HepG2 (cell line): ENCODE data around the gene SMYD5. TPM values are rescaled to one million over a fixed set of nuclear protein-coding genes. Genes with fewer than 3 reads are reported as not detected.

Experiments
- ATAC-seq: fragments of 200-7000 bp; cut with Tn5 transposase; 3 replicates; pipeline ENCODE4 v1.9.1; 2020; ENCODE audit warnings: mild to moderate bottlenecking, moderate library complexity
- Bru-seq: library from RNA; stranded (reverse); fragments of 400-500 nt; gene quantifications from one replicate; lab custom pipeline; 2021; lab: Mats Ljungman, UMichigan
- BruChase-seq, 2 experiments: library from RNA; stranded (reverse); fragments of 400-500 nt; gene quantifications; one replicate each; lab custom pipeline; 2021; lab: Mats Ljungman, UMichigan
- BruUV-seq: library from RNA; stranded (reverse); fragments of 400-500 nt; replicated peaks from 2 replicates; lab custom pipeline; 2021; lab: Mats Ljungman, UMichigan
- CTCF ChIA-PET: fragments of 300-600 bp; formaldehyde crosslinking; extraction: SDS; loops from one replicate; lab custom pipeline; 2021; ENCODE audit warnings: low total read pairs, inconsistent platforms, low intra/inter-chr PET ratio; lab: Yijun Ruan, JAX
- POLR2A ChIA-PET: fragments of 350-600 bp; sonication (Branson Sonifier 250); formaldehyde crosslinking; loops from one replicate; lab custom pipeline; 2020; ENCODE audit warnings: antibody characterized with exemption, inconsistent platforms; lab: Yijun Ruan, JAX
- DNase-seq: peaks from one replicate; pipeline ENCODE4 v3.0.0-alpha.2; 2015; ENCODE audit warnings: low spot score
- FAIRE-seq: peaks from 3 replicates; lab custom pipeline; 2011; peaks lifted over from hg19 to GRCh38; lab: Jason Lieb, UNC
- H2AFZ ChIP-seq: one replicate; pipeline ENCODE4 v1.6.1; 2011; ENCODE audit warnings: low read length, inconsistent platforms
- H3K27ac ChIP-seq: fragments of 300-600 bp; 3 replicates; pipeline ENCODE4 v1.8.0; 2011; ENCODE audit warnings: mixed run types, mild to moderate bottlenecking, mixed read lengths, low read length, inconsistent platforms; ENCODE audit not compliant: insufficient read depth; ENCODE audit errors: extremely low read length
- H3K27me3 ChIP-seq, 2 experiments: fragments of 200-600 bp in 1 of 2; 2 replicates in 1 of 2; 3 replicates in 1 of 2; pipeline versions ENCODE4 v1.6.0 to v1.8.0; 2011; ENCODE audit warnings: low read length in 2 of 2, mild to moderate bottlenecking in 2 of 2, moderate library complexity in 2 of 2, inconsistent platforms in 1 of 2; ENCODE audit not compliant: insufficient read depth in 2 of 2, control insufficient read depth in 1 of 2
- H3K36me3 ChIP-seq, 2 experiments: fragments of 200-600 bp in 1 of 2; replicated peaks in 1 of 2; 2 replicates in 1 of 2; 3 replicates in 1 of 2; pipeline versions ENCODE4 v1.5.1 to v1.8.0; 2011; ENCODE audit warnings: low read length in 2 of 2, inconsistent platforms in 1 of 2; ENCODE audit not compliant: insufficient read depth in 2 of 2, control insufficient read depth in 1 of 2
- H3K4me1 ChIP-seq: 2 replicates; pipeline ENCODE4 v1.5.1; 2012; ENCODE audit warnings: low read length, inconsistent platforms; ENCODE audit not compliant: insufficient read depth
- H3K4me2 ChIP-seq: 2 replicates; pipeline ENCODE4 v1.6.0; 2011; ENCODE audit warnings: low read depth, low read length, inconsistent platforms
- H3K4me3 ChIP-seq, 3 experiments: fragments of 200-600 bp in 1 of 3; sonication (generic), shearing (Covaris generic) in 1 of 3; replicated peaks in 1 of 3; 2 replicates each; pipeline ENCODE4 v1.5.1; 2011 to 2016; ENCODE audit warnings: low read length in 3 of 3, inconsistent platforms in 2 of 3, low read depth in 2 of 3, mild to moderate bottlenecking in 2 of 3, control low read depth in 1 of 3, mixed read lengths in 1 of 3; ENCODE audit not compliant: insufficient read depth in 1 of 3
- H3K79me2 ChIP-seq: one replicate; pipeline ENCODE4 v1.6.1; 2011; ENCODE audit warnings: low read length, inconsistent platforms; ENCODE audit not compliant: insufficient read depth
- H3K9ac ChIP-seq: 2 replicates; pipeline ENCODE4 v1.6.0; 2011; ENCODE audit warnings: mild to moderate bottlenecking, low read depth, low read length, inconsistent platforms; ENCODE audit not compliant: insufficient read depth
- H3K9me3 ChIP-seq: 2 replicates; pipeline ENCODE4 v1.5.1; 2012; ENCODE audit warnings: mild to moderate bottlenecking, low read length
- H4K20me1 ChIP-seq: 2 replicates; pipeline ENCODE4 v1.6.0; 2011; ENCODE audit warnings: inconsistent platforms, mild to moderate bottlenecking, low read length, moderate library complexity; ENCODE audit not compliant: insufficient read depth
- MBNL3 ChIP-seq: fragments of 250-450 bp; sonication (Bioruptor Pico); conservative IDR thresholded peaks from 2 replicates; pipeline ENCODE4 v1.8.0; 2022; ENCODE audit warnings: mild to moderate bottlenecking, inconsistent platforms
- SOX5 ChIP-seq: IDR thresholded peaks from 2 replicates; pipeline ENCODE4 v1.6.1; 2016; ENCODE audit warnings: borderline replicate concordance
- ZNF205 ChIP-seq: IDR thresholded peaks from 2 replicates; pipeline ENCODE4 v1.6.1; 2018; ENCODE audit warnings: missing biosample characterization, missing genetic modification reagents
- ZNF260 ChIP-seq: sonication (generic); formaldehyde crosslinking; IDR thresholded peaks from 2 replicates; pipeline ENCODE4 v1.4.0; 2020; ENCODE audit warnings: missing genetic modification reagents, low read depth, mild to moderate bottlenecking, borderline replicate concordance
- ZNF343 ChIP-seq: sonication (generic); formaldehyde crosslinking; IDR thresholded peaks from 2 replicates; pipeline ENCODE4 v1.4.0; 2020; ENCODE audit warnings: mild to moderate bottlenecking, missing genetic modification reagents
- ZNF550 ChIP-seq: sonication (generic); formaldehyde crosslinking; IDR thresholded peaks from 2 replicates; pipeline ENCODE4 v1.4.0; 2020; ENCODE audit warnings: mild to moderate bottlenecking, missing genetic modification reagents, borderline replicate concordance
- ZNF660 ChIP-seq: sonication (generic); formaldehyde crosslinking; IDR thresholded peaks from 2 replicates; pipeline ENCODE4 v1.5.1; 2020; ENCODE audit warnings: mild to moderate bottlenecking, low read depth, missing genetic modification reagents, borderline replicate concordance
- ZNF790 ChIP-seq: sonication (generic); formaldehyde crosslinking; IDR thresholded peaks from 2 replicates; pipeline ENCODE4 v1.8.0; 2022; ENCODE audit warnings: missing genetic modification reagents, mild to moderate bottlenecking, borderline replicate concordance
- WGBS: methylation state at CpG from one replicate; pipeline ENCODE4 v1.1.6; 2017; ENCODE audit warnings: low lambda C conversion rate; 5-methylcytosine and 5-hydroxymethylcytosine counted together
- in situ Hi-C: cut with HindIII; loops from 2 replicates; pipeline ENCODE4 v1.10.0; 2017; ENCODE audit warnings: low pct_unique_long_range_greater_than_20kb; ENCODE audit not compliant: extremely low pct_ligation_motif_present
- intact Hi-C: fragments of 100-400 bp; cut with micrococcal nuclease; formaldehyde crosslinking; loops from one replicate; pipeline ENCODE4 v1.10.0; 2022; ENCODE audit not compliant: unreplicated experiment
- long read RNA-seq, 2 experiments: library from RNA in 1 of 2; library from polyadenylated mRNA in 1 of 2; stranded (forward) in 1 of 2; unstranded in 1 of 2; transcript quantifications; one replicate each; pipeline ENCODE4 v2.0.0, GENCODE V29; 2019 to 2022
- polyA minus RNA-seq, 3 experiments: library from RNA; depleted of rRNA, polyadenylated mRNA; stranded (reverse); fragments of >200 nt; gene quantifications; 2 replicates each; pipeline ENCODE4 v1.2.3, GENCODE V29; 2011; ENCODE audit warnings: low replicate concordance in 1 of 3
- polyA plus RNA-seq, 8 experiments: library from polyadenylated mRNA; depleted of rRNA in 3 of 8; stranded (reverse) in 7 of 8; unstranded in 1 of 8; fragments of >200 nt; fragmentation: Illumina TruSeq in 4 of 8; extraction: Trizol in 4 of 8; gene quantifications; 2 replicates each; pipeline versions ENCODE4 v1.2.1 to v1.2.3, GENCODE V29; 2011 to 2016; ENCODE audit warnings: low read depth in 4 of 8, missing spikeins in 1 of 8, mixed read lengths in 1 of 8; ENCODE audit not compliant: insufficient read depth in 1 of 8
- total RNA-seq, 5 experiments: library from RNA; depleted of rRNA; stranded (reverse); fragments of >200 nt; fragmentation: Illumina TruSeq; extraction: Trizol; gene quantifications; 2 replicates each; pipeline ENCODE4 v1.2.3, GENCODE V29; 2016; ENCODE audit warnings: low read depth in 1 of 5
- TF ChIP-seq, protein P1 (sequence below): sonication (generic); formaldehyde crosslinking; IDR thresholded peaks from 2 replicates; pipeline ENCODE4 v1.4.0; 2020; ENCODE audit warnings: mild to moderate bottlenecking, missing genetic modification reagents
- TF ChIP-seq, protein P2 (sequence below): sonication (generic); formaldehyde crosslinking; IDR thresholded peaks from 2 replicates; pipeline ENCODE4 v1.8.0; 2022; ENCODE audit warnings: missing genetic modification reagents, mild to moderate bottlenecking, borderline replicate concordance
- TF ChIP-seq, protein P3 (sequence below), 2 experiments: sonication (generic) in 1 of 2; formaldehyde crosslinking in 1 of 2; IDR thresholded peaks; 2 replicates each; pipeline versions ENCODE4 v1.5.1 to v1.6.1; 2011 to 2020; ENCODE audit warnings: borderline replicate concordance in 1 of 2, low read depth in 1 of 2, low read length in 1 of 2, mild to moderate bottlenecking in 1 of 2, missing genetic modification reagents in 1 of 2, moderate library complexity in 1 of 2

SMYD5 gene
- total RNA-seq (2016; rRNA removed; fragmentation: Illumina TruSeq; extraction: Trizol): 70.4 and 70.6 TPM in 2 replicates
- total RNA-seq (2016; cell fraction: cytosol; rRNA removed; fragmentation: Illumina TruSeq; extraction: Trizol; ENCODE audit: low read depth): 9.8 and 10.0 TPM in 2 replicates
- total RNA-seq (2016; cell fraction: insoluble cytoplasmic fraction; rRNA removed; fragmentation: Illumina TruSeq; extraction: Trizol): 60.2 and 71.8 TPM in 2 replicates
- total RNA-seq (2016; cell fraction: membrane; rRNA removed; fragmentation: Illumina TruSeq; extraction: Trizol): 27.7 and 31.2 TPM in 2 replicates
- total RNA-seq (2016; cell fraction: nucleus; rRNA removed; fragmentation: Illumina TruSeq; extraction: Trizol): 60.7 and 66.5 TPM in 2 replicates
- polyA plus RNA-seq (2011; rRNA removed): 55.8 and 62.2 TPM in 2 replicates
- 42.9 and 47.4 TPM in 2 replicates for polyA plus RNA-seq (2011; cell fraction: cytosol; rRNA removed)
- polyA plus RNA-seq (2011; cell fraction: nucleus; rRNA removed): 96.0 and 102 TPM in 2 replicates
- 48.5 and 51.9 TPM in 2 replicates for polyA plus RNA-seq (2012)
- polyA plus RNA-seq (2016; cell fraction: cytosol; fragmentation: Illumina TruSeq; extraction: Trizol; ENCODE audit: low read depth): 8.0 TPM in 2 replicates
- polyA plus RNA-seq (2016; cell fraction: insoluble cytoplasmic fraction; fragmentation: Illumina TruSeq; extraction: Trizol; ENCODE audit: low read depth): 52.6 and 65.1 TPM in 2 replicates
- 20.7 and 22.3 TPM in 2 replicates for polyA plus RNA-seq (2016; cell fraction: membrane; fragmentation: Illumina TruSeq; extraction: Trizol; ENCODE audit: low read depth)
- polyA plus RNA-seq (2016; cell fraction: nucleus; fragmentation: Illumina TruSeq; extraction: Trizol; ENCODE audit: insufficient read depth, low read depth): 82.3 and 84.7 TPM in 2 replicates
- polyA minus RNA-seq (2011; rRNA and poly(A)+ RNA removed; ENCODE audit: low replicate concordance): 57.7 and 119 TPM in 2 replicates
- polyA minus RNA-seq (2011; cell fraction: cytosol; rRNA and poly(A)+ RNA removed): 18.6 and 21.6 TPM in 2 replicates
- polyA minus RNA-seq (2011; cell fraction: nucleus; rRNA and poly(A)+ RNA removed): 78.0 and 87.9 TPM in 2 replicates
- percentile 89 among the genes with signal in this experiment for Bru-seq, nascent RNA
- BruChase-seq, experiment 1, labeled RNA remaining after a 6-hour chase: percentile 94 among the genes with signal in this experiment
- percentile 94 among the genes with signal in this experiment for BruChase-seq, experiment 2, labeled RNA remaining after a 2-hour chase
- long read RNA-seq, experiment 1, transcript SMYD5-202 (13 exons, 2,593 nt): major isoform, 14 of 28 reads
- long read RNA-seq, experiment 1, partial matches to known transcripts: 8 of 28 reads
- long read RNA-seq, experiment 1, other reads (novel, unspliced or antisense): 6 of 28 reads
- long read RNA-seq, experiment 2, transcript SMYD5-202 (13 exons, 2,593 nt): major isoform, 55 of 117 reads
- long read RNA-seq, experiment 2, partial matches to known transcripts: 34 of 117 reads
- long read RNA-seq, experiment 2, other reads (novel, unspliced or antisense): 28 of 117 reads

DNA sequence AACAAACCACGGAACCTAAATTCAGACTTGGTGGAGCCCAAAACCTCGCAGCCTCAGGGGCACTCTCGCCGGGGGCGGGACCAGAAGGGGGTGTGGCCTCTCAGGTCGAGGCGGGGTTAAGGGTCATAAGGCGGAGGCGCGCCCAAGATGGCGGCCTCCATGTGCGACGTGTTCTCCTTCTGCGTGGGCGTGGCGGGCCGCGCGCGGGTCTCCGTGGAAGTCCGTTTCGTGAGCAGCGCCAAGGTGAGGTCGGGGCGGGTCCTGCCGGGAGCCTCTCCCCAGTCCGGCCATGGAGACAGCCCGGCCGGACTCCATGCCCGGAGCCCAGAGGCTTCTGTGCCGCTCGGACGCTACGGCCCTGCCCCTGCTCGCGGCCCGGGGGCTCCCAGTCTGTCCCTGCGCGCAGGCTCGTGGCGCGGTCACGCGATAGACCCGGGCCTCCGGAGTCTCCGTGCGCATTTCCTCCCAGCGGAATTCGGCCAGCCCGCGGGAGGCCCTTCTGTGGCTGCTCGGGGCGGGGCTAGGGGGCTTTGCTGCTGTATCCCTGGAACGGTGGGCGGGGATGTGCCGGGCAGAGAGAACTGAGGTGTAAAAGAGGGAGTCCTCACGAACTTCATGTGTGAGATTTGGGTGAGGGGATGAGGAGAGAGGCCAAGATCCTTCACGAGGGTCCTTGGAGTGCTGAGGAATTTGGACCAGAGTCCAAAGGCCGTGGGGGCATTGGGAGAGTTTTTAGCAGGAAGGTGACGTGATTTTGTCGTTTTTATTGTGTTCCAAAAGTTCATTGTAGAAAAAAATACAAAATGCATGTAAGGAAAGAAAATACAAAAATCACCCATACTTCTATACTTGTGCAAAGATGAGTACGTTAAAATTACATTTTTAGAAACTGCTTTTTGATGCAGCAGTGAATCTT, at the start of gene SMYD5:
TSS of gene SMYD5 (plus strand) at position 126 of the 916 bp plus-strand sequence. CDS start at position 148, 22 bp downstream.
- H3K36me3 ChIP-seq: peaks cover 2 to 18% of the 10 kb centered on the region in 2 experiments
- peak within 1 kb of the TSS; percentile 99 for H3K4me2 ChIP-seq
- FAIRE-seq (peak; percentile 66), ATAC-seq (peak; percentile 70), DNase-seq (peak; percentile 88)
- peaks cover 48% of the 10 kb centered on the region for H3K79me2 ChIP-seq
- H3K27ac ChIP-seq: peak within 1 kb of the TSS; percentile 92
- H3K4me3 ChIP-seq: peak within 1 kb of the TSS; percentile 86 to 93 (median 91)
- in situ Hi-C loops (loop anchor here (5.0 kb wide), 1 partner anchor 37 kb away; no protein-coding TSS in a partner anchor), intact Hi-C loops (loop anchor here (1.0 to 10.0 kb wide), 2 partner anchors 19 to 170 kb away; partner anchors contain the start of genes ALMS1 and PRADC1)
- H4K20me1 ChIP-seq: peaks cover 12% of the 10 kb centered on the region; the same call in 1 of the 2 replicates
- no peaks in the 10 kb centered on the region for H3K9me3 ChIP-seq
- peaks cover 58% of the 10 kb centered on the region for H3K4me1 ChIP-seq
- BruUV-seq: no TSS peak
- H3K9ac ChIP-seq: peak within 1 kb of the TSS; percentile 96
- H2AFZ ChIP-seq: peak within 1 kb of the TSS; percentile 55
- H3K27me3 ChIP-seq: no peaks in the 10 kb centered on the region
- ChIA-PET CTCF (interaction anchor here (2.9 kb wide), 1 partner anchor 37 kb away, joined by 74 read pairs; no protein-coding TSS in a partner anchor), POLR2A (interaction anchor here (0.8 to 4.5 kb wide), 19 partner anchors 10 to 183 kb away, joined by 3 to 125 read pairs (median 9); partner anchors contain the start of genes ALMS1, CCT7, PRADC1 and RAB11FIP5)
- WGBS: 2% methylated on average over 35 of the region's 64 CpGs
- TF ChIP-seq ZNF343 (CRISPR knock-in tag): peak; percentile 81; the same call in 1 of the 2 replicates
- no peak for TF ChIP-seq ZNF550 (CRISPR knock-in tag)
- peak; percentile 79 for TF ChIP-seq ZNF205 (CRISPR knock-in tag)
- TF ChIP-seq ZNF260 (CRISPR knock-in tag): no peak
- 0 out of 2 replicates have a peak, but pooled peaks have one; percentile 91 for TF ChIP-seq ZNF790
- no peak for TF ChIP-seq ZNF660 (CRISPR knock-in tag)
- no peak for TF ChIP-seq SOX5 (CRISPR knock-in tag)
- TF ChIP-seq MBNL3 (CRISPR knock-in tag): no peak
- TF ChIP-seq, protein P1, sequence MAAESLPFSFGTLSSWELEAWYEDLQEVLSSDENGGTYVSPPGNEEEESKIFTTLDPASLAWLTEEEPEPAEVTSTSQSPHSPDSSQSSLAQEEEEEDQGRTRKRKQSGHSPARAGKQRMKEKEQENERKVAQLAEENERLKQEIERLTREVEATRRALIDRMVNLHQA (CRISPR knock-in tag): no peak
- TF ChIP-seq, protein P2, sequence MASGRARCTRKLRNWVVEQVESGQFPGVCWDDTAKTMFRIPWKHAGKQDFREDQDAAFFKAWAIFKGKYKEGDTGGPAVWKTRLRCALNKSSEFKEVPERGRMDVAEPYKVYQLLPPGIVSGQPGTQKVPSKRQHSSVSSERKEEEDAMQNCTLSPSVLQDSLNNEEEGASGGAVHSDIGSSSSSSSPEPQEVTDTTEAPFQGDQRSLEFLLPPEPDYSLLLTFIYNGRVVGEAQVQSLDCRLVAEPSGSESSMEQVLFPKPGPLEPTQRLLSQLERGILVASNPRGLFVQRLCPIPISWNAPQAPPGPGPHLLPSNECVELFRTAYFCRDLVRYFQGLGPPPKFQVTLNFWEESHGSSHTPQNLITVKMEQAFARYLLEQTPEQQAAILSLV: no peak; the same call in 1 of the 2 replicates
- TF ChIP-seq, protein P3, sequence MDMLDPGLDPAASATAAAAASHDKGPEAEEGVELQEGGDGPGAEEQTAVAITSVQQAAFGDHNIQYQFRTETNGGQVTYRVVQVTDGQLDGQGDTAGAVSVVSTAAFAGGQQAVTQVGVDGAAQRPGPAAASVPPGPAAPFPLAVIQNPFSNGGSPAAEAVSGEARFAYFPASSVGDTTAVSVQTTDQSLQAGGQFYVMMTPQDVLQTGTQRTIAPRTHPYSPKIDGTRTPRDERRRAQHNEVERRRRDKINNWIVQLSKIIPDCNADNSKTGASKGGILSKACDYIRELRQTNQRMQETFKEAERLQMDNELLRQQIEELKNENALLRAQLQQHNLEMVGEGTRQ (IDR thresholded peaks at IDR 0.05; ENCODE audit: low read depth, low read length): no peak
- TF ChIP-seq, protein P3 (CRISPR knock-in tag; IDR thresholded peaks at IDR 0.05; ENCODE audit: borderline replicate concordance): no peak
